Femur (tissue), 1 donor: ENCODE results near the gene PSAP.
A peak's percentile ranks its signal among the peaks of the same experiment; 100 is the strongest.

Source experiments
- DNase-seq: peaks from one replicate; pipeline ENCODE4 v3.0.0-alpha.2; 2017

Gene PSAP

GRCh38 chr10:71782221-71782916 is 68.7 kb downstream of the PSAP start:
- no peak for DNase-seq

- DNase-seq = no peak
Measured at GRCh38 chr10:71780719-71781118, 70.3 kb downstream of the PSAP start.

DNA sequence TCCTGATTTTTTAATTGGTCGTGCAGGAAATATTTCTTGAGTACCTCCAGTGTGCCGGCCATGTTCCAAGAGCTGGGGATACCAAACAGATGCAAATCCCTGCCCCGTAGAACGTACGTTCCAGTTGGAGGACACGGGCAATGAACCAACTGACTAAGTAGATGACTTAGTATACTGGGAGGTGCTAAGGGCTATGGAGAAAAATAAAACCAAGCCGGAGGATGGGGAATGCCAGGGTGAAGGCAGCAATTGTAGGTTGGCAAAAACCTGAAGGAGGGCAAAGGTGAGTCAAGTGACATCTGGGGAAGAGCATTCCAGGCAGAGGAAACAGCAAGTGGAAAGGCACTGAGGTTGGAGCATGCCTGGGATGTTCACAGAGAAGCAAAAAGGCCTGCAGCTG is 70.9 kb downstream of the PSAP start:
- DNase-seq = no peak

- DNase-seq = no peak
Measured at GRCh38 chr10:71779641-71780040, 71.4 kb downstream of the PSAP start.

GRCh38 chr10:71778071-71778825 is 72.8 kb downstream of the PSAP start:
- no peak for DNase-seq

DNA sequence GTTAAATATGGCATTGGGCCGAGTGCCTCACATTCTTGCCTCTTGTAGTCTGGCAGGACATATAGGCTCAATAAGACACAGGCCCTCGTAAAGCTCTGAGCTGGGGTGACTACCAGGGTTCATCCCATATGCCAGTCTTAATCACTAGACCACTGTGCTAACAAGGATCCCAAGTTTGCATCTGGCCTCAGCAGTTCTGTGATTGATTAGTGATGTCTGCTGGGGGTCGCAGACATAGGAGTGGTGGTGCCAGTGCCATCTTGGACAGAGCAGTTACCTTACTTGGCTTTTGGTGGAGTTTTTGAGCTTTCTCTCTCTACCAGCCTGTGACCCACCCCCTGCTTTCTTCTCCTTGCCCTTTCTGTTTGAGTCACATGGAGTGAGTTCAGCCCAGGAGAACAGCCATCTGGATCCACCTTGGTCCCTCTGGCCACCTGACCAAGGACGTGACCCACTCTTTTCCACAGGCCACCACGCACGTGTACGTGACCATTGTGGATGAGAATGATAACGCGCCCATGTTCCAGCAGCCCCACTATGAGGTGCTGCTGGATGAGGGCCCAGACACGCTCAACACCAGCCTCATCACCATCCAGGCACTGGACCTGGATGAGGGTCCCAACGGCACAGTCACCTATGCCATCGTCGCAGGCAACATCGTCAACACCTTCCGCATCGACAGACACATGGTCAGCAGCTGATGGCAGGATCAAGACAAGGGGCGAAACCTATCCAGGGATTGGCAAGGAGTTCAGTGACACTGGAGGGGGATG is 73.7 kb downstream of the PSAP start:
- DNase-seq = no peak

- DNase-seq = no peak
Measured at GRCh38 chr10:71776481-71776925, 74.5 kb downstream of the PSAP start.

- DNase-seq = peak; percentile 68
Measured at GRCh38 chr10:71774916-71775702, 75.9 kb downstream of the PSAP start.

DNA sequence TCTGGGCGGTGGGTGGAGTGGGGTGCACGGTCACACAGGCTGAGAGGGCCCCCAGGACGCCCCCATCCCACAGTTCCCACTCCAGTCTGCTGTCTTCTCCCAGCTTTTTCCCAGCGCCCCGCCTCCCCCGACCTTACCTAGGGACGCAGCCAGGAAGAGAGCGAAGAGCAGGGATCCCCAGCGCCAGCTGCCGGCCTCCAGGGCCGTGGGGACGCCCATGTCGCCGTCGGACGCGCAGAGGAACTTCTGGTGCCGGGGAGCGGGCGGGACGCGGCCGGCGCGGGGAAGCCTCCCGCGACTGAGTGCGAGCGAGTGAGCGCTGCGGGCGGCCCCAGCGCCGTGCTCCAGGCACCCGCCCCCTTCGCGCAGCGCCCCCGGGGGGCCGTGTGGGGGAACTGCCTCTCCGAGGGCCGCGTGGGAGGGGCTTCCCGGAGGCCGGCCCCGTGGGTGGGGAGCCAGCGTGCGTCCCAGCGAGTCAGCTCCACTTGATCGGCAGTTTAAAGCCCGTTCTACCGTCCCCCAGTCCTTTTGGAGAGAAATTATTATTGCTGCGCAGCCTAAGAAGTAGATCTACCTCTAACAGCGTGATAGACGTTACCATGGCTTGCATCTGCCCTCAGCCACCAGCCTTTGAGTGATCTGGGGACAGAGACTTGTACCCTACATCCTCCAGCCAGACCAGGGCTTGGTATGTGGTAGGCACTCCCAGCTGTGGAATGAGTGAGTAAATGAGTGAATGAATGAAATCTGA is 77.7 kb downstream of the PSAP start, which contains the start of gene VSIR:
VSIR (minus strand) TSS at position 300 of the 751 bp plus-strand sequence; CDS start at position 219, 81 bp downstream.
- peak; percentile 92 for DNase-seq

DNA sequence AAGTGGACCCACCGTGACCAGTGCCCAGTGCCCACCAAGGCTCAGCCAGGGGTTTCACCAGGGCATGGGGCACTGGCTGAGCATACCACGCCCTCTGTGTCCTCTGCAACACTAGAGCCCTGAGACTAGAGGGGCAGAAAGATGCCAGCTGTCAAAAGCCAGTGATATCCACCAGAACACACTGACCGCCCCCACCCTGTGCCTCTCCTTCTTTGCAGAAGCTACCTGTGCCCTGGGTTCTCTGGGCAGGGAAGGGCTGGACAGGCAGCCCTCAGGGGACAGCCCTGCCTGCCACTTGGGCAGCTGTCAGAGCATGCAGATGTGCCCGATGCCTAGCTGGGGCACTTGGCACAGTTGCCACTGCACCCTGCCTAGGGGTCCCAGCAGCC is 78.2 kb downstream of the PSAP start:
- DNase-seq = no peak

- DNase-seq = no peak
Measured at GRCh38 chr10:71771821-71772617, 79.0 kb downstream of the PSAP start.

GRCh38 chr10:71771204-71771603 is 79.8 kb downstream of the PSAP start:
- DNase-seq = no peak

GRCh38 chr10:71770789-71771188 is 80.3 kb downstream of the PSAP start:
- DNase-seq = no peak

DNA sequence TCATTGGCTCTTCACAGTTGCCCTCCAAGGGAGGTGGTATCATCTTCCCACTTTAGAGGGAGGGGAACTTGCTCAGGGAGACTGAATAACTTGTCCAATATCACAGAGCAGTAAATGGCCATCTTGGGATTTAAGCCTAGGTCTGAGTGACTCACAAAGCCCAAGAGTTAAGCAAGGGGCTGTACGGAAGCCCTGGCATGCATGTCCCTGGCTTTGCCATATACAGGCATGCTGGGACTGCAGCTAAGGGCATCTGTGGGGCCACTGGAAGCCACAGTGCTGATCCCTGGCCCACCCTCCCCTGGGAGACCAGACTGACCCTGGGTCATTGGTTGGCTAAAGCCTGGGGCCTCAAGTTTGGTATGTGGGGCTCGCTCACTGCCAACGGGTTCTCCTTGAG is 80.8 kb downstream of the PSAP start:
- no peak for DNase-seq

DNA sequence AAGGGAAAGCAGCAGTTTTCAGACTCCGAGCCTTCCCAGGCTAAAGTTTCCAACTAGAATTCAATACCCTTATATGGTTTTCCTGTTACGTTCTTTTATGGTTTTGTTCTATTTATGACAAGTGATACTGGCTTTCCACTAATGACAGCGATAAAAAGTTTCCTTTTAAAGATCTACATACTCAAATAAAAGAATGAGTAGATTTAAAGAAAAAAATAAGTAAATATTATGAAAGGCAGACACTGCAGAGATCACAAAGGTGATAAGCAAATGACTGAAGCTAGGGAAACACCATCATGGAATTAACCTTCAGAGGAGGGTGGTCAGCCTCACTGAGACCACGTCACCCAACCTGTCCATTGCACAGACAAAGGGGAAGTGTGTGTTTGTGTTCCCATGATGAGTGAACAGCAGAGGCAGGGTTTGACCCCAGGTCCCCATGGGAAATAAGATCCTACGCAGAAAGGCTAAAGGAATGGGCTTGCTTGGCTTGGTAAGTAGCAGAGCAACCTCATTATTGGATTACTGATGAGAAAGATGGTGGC is 81.7 kb downstream of the PSAP start:
- DNase-seq = no peak

DNA sequence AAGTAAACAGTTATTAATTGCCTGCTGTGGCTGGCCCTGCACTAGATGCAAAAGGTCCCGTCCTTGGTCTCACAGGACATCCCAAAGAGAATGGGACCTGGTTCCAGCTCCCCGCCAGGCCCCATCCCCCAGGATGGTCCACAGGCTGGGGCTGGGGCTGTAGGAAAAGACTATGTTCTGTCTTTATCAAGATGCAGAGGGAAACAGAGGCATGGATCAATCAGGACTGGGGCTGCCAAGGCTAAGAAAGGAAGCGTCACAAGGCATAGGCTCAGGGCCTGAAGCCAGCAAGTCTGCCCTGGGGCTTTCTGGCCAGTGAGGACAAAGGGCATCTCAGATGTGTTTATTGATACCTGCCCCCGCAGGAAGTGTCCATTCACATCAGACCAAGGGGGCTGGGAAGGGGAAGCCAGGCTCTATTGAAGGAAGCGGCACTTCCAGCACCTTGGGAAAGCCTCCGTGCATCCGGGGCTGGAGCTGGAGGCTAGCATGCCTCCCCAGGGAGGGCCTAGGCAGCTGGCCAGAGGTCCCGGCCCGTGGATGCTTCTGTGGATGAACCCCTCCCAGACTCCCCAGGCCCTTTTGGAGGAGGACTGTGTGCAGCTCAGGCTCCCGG is 83.5 kb downstream of the PSAP start:
- peak; percentile 52 for DNase-seq

GRCh38 chr10:71766717-71767419 is 84.2 kb downstream of the PSAP start:
- DNase-seq = peak; percentile 83
